DND-41 (cell line): ENCODE results near the gene SCEL.

ENCODE experiments used
- ATAC-seq: fragments of 200-7000 bp; cut with Tn5 transposase; 3 replicates; pipeline ENCODE4 v1.9.1; 2021; ENCODE audit warnings: low read depth; ENCODE audit not compliant: insufficient read depth
- DNase-seq: peaks from one replicate; pipeline ENCODE4 v3.0.0-alpha.2; 2020
- H2AFZ ChIP-seq: 2 replicates; pipeline ENCODE4 v1.6.0; 2012; ENCODE audit warnings: low read depth, low read length
- H3K27ac ChIP-seq: 2 replicates; pipeline ENCODE4 v1.5.1; 2012; ENCODE audit warnings: low read length, inconsistent platforms
- H3K27me3 ChIP-seq: fragments of 200-600 bp; sonication (generic); 2 replicates; pipeline ENCODE4 v1.6.0; 2012; ENCODE audit warnings: low read length, mild to moderate bottlenecking, inconsistent platforms; ENCODE audit not compliant: insufficient read depth, poor library complexity
- H3K36me3 ChIP-seq: 2 replicates; pipeline ENCODE4 v1.5.1; 2012; ENCODE audit warnings: low read length, inconsistent platforms; ENCODE audit not compliant: insufficient read depth
- H3K4me1 ChIP-seq: 2 replicates; pipeline ENCODE4 v1.5.1; 2012; ENCODE audit warnings: mild to moderate bottlenecking, low read length; ENCODE audit not compliant: insufficient read depth
- H3K4me2 ChIP-seq: 2 replicates; pipeline ENCODE4 v1.6.0; 2012; ENCODE audit warnings: mild to moderate bottlenecking, moderate library complexity, low read length, inconsistent platforms; ENCODE audit not compliant: insufficient read depth
- H3K4me3 ChIP-seq, 2 experiments: fragments of 200-600 bp in 1 of 2; shearing (Covaris generic) in 1 of 2; 2 replicates each; pipeline ENCODE4 v1.5.1; 2012 to 2016; ENCODE audit warnings: inconsistent platforms in 2 of 2, low read length in 2 of 2, mild to moderate bottlenecking in 2 of 2, low read depth in 1 of 2, moderate library complexity in 1 of 2
- H3K79me2 ChIP-seq: 2 replicates; pipeline ENCODE4 v1.6.0; 2012; ENCODE audit warnings: low read length, inconsistent platforms; ENCODE audit not compliant: insufficient read depth
- H3K9ac ChIP-seq: 2 replicates; pipeline ENCODE4 v1.6.0; 2012; ENCODE audit warnings: low read depth, mild to moderate bottlenecking, inconsistent platforms, low read length, moderate library complexity
- H3K9me3 ChIP-seq: 2 replicates; pipeline ENCODE4 v1.5.1; 2012; ENCODE audit warnings: low read length, moderate library complexity, mild to moderate bottlenecking, inconsistent platforms; ENCODE audit not compliant: insufficient read depth, severe bottlenecking
- H4K20me1 ChIP-seq: 2 replicates; pipeline ENCODE4 v1.6.0; 2012; ENCODE audit warnings: low read length; ENCODE audit not compliant: insufficient read depth
- EZH2 ChIP-seq: IDR thresholded peaks from 3 replicates; pipeline ENCODE4 v1.6.1; 2012; ENCODE audit warnings: borderline replicate concordance, low read depth, mild to moderate bottlenecking, moderate library complexity, low read length, inconsistent platforms; ENCODE audit not compliant: severe bottlenecking
- TF ChIP-seq, protein P1 (sequence below): IDR thresholded peaks from 2 replicates; pipeline ENCODE4 v1.5.1; 2012; ENCODE audit warnings: borderline replicate concordance, low read length, moderate library complexity, mild to moderate bottlenecking; ENCODE audit not compliant: poor library complexity, severe bottlenecking; ENCODE audit errors: extremely low read depth

SCEL gene

GRCh38 chr13:77678691-77679235 is 143.3 kb downstream of the SCEL start:
- no peak for DNase-seq
- TF ChIP-seq, protein P1, sequence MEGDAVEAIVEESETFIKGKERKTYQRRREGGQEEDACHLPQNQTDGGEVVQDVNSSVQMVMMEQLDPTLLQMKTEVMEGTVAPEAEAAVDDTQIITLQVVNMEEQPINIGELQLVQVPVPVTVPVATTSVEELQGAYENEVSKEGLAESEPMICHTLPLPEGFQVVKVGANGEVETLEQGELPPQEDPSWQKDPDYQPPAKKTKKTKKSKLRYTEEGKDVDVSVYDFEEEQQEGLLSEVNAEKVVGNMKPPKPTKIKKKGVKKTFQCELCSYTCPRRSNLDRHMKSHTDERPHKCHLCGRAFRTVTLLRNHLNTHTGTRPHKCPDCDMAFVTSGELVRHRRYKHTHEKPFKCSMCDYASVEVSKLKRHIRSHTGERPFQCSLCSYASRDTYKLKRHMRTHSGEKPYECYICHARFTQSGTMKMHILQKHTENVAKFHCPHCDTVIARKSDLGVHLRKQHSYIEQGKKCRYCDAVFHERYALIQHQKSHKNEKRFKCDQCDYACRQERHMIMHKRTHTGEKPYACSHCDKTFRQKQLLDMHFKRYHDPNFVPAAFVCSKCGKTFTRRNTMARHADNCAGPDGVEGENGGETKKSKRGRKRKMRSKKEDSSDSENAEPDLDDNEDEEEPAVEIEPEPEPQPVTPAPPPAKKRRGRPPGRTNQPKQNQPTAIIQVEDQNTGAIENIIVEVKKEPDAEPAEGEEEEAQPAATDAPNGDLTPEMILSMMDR, result no peak
- TF ChIP-seq EZH2, result no peak

GRCh38 chr13:77687799-77688198 is 152.3 kb downstream of the SCEL start:
- Histone ChIP-seq H3K36me3 (no peaks in the 10 kb centered on the region), H3K4me1 (no peaks in the 10 kb centered on the region), H3K79me2 (no peaks in the 10 kb centered on the region), H3K27ac (no peak overlapping the region), H3K4me3 (no peak overlapping the region), H4K20me1 (no peaks in the 10 kb centered on the region), H3K9me3 (no peaks in the 10 kb centered on the region), H3K27me3 (peaks cover 3% of the 10 kb centered on the region), H3K4me2 (no peak overlapping the region), H3K9ac (no peak overlapping the region), H2AFZ (no peak overlapping the region)
- no peak for TF ChIP-seq EZH2
- TF ChIP-seq, protein P1, result no peak
- ATAC-seq (no peak), DNase-seq (no peak)

More at GRCh38 chr13:77678691-77679235, 143.3 kb downstream of the SCEL start:
- no peaks in the 10 kb centered on the region for H3K9me3 ChIP-seq
- H3K9ac ChIP-seq, result no peak overlapping the region
- H2AFZ ChIP-seq, result no peak overlapping the region
- H3K36me3 ChIP-seq, result no peaks in the 10 kb centered on the region
- H3K27ac ChIP-seq, result no peak overlapping the region
- no peak for ATAC-seq
- H3K4me2 ChIP-seq, result no peak overlapping the region
- no peaks in the 10 kb centered on the region for H3K4me1 ChIP-seq
- H4K20me1 ChIP-seq, result no peaks in the 10 kb centered on the region
- H3K4me3 ChIP-seq, result no peak overlapping the region
- H3K27me3 ChIP-seq, result no peaks in the 10 kb centered on the region
- no peaks in the 10 kb centered on the region for H3K79me2 ChIP-seq

DNA sequence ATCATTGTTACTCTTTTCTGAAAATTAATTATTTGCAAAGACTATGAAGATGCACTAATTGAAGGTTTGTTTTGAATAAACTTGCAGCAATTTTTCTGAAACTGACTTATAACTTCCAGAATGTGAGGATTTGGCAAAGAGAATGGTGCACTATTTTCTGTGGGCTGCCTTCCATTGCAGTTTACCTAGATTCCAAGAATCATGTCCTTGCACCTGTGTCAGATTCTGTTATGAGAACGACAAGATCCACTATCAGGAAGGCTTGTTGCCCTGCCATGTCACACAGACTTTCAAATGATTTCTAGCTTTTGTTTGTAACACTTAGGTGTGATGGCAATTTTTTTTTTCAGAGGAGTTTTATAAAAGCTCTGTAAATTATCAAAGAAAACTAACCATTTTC is 156.4 kb downstream of the SCEL start:
- no peaks in the 10 kb centered on the region for H3K9me3 ChIP-seq
- H3K27me3 ChIP-seq, result peaks cover 16% of the 10 kb centered on the region
- H3K79me2 ChIP-seq, result no peaks in the 10 kb centered on the region
- H3K4me2 ChIP-seq, result no peak overlapping the region
- ATAC-seq, result no peak
- TF ChIP-seq EZH2, result no peak
- TF ChIP-seq, protein P1, result no peak
- H3K4me1 ChIP-seq, result peaks cover 2% of the 10 kb centered on the region; the same call in 1 of the 2 replicates
- H3K27ac ChIP-seq, result no peak overlapping the region
- no peak overlapping the region for H2AFZ ChIP-seq
- H4K20me1 ChIP-seq, result no peaks in the 10 kb centered on the region
- no peak overlapping the region for H3K4me3 ChIP-seq
- no peak overlapping the region for H3K9ac ChIP-seq
- H3K36me3 ChIP-seq, result no peaks in the 10 kb centered on the region
- DNase-seq, result no peak

- Histone ChIP-seq H3K4me2 (no peak overlapping the region), H3K79me2 (no peaks in the 10 kb centered on the region), H3K36me3 (no peaks in the 10 kb centered on the region), H3K27ac (no peak overlapping the region), H3K4me3 (no peak overlapping the region), H3K9ac (no peak overlapping the region), H4K20me1 (no peaks in the 10 kb centered on the region), H3K4me1 (peaks cover 6% of the 10 kb centered on the region; the same call in 1 of the 2 replicates), H3K27me3 (peaks cover 16% of the 10 kb centered on the region), H3K9me3 (no peaks in the 10 kb centered on the region), H2AFZ (no peak overlapping the region)
- DNase-seq, result no peak
- TF ChIP-seq, protein P1, result no peak
- no peak for TF ChIP-seq EZH2
- ATAC-seq, result no peak
These were observed 157.4 kb downstream of the SCEL start for GRCh38 chr13:77692746-77693448.
